ENCODE data around the gene SPATA31D4.

The SPATA31D4 gene

DNA sequence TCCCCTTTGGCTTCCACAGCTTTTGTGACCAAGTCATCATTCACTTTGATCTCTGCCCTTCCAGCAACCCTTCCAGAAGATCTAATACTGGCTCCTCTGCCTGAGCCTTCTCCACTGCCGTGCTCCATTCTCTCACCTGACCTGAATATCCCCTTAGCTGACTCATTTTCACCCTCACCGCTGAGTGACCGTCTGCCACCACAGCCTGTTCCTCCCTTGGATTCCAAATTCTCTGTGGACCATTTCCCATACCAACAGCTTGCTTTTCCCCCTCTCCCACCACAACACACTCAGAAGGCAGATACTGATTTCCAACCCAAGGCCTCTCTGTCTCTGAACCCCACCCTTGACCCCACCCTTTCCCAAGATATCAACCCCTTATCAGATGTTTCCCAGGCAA lies 39.8 kb downstream of the SPATA31D4 start:
- DNase-seq = no peak

GRCh38 chr9:81969971-81970370 lies 41.7 kb downstream of the SPATA31D4 start:
- DNase-seq = no peak

- DNase-seq = no peak
Observed at GRCh38 chr9:81971727-81972126, 43.5 kb downstream of the SPATA31D4 start.

DNA sequence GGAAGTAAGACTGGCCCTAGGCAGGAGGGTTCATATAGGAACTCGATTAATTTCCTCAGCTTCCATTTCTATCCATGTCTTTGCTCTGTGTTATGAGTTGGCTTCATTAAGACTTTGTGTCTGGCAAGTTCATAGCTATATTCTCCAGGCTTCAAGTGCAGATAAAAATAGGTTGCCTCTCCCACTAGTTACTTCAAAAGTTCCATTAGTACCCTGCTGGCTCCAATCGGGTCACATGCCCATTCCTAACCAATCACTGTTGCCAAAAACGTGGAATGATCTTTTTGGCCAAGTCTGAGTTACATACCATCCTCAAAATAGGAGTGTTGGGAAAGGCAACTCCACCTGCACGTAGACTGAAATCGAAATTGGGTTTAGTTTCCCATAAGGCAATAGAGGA lies 46.5 kb downstream of the SPATA31D4 start:
- DNase-seq = no peak

GRCh38 chr9:81976351-81976750 lies 48.1 kb downstream of the SPATA31D4 start:
- no peak for DNase-seq

DNA sequence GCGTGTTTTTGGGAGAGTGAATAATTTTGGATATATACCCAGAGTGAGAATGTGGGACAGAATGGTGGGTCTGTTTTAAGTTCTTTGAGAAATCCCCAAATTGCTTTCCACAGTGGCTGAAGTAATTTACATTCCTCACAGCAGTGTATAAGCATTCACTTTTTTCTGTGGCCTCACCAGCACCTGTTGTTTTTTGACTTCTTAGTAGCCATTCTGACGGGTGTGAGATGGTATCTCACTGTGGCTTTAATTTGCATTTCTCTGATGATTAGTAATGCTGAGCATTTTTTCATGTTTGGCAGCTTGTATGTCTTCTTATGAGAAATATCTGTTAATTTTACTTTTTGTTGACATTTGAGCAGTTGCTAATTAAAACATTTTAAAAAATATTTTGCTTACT lies 51.0 kb downstream of the SPATA31D4 start:
- no peak for DNase-seq

- no peak for DNase-seq
Observed at GRCh38 chr9:81980568-81980967, 52.3 kb downstream of the SPATA31D4 start.

DNA sequence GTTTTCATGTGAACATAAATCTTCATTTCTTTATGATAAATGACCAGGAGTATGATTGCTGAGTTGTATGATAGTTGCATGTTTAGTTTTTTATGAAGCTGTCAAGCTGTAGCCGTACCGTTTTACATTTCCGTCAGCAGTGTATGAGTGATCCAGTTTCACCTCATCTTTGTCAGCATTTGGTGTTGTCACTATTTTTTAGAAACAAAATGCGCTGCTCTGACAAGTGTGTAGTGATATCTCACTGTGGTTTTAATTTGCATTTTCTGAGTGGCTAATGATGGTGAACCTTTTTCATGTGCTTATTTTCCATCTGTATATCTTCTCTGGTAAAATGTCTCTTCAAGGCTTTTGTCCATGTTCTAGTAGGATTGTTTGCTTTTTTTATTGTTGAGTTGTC lies 53.7 kb downstream of the SPATA31D4 start:
- DNase-seq = no peak

Measured in NCI-H774 (cell line).